HG02970 (cell line): ENCODE results near the gene PECR.
A peak's percentile ranks its signal among the peaks of the same experiment; 100 is the strongest.

Experiments
- ATAC-seq: cut with Tn5 transposase; IDR thresholded peaks from one replicate; pipeline ENCODE4 v1.9.1; 2021; ENCODE audit warnings: mild to moderate bottlenecking, moderate library complexity, moderate number of reproducible peaks; ENCODE audit not compliant: unreplicated experiment, low FRiP score

PECR gene

DNA sequence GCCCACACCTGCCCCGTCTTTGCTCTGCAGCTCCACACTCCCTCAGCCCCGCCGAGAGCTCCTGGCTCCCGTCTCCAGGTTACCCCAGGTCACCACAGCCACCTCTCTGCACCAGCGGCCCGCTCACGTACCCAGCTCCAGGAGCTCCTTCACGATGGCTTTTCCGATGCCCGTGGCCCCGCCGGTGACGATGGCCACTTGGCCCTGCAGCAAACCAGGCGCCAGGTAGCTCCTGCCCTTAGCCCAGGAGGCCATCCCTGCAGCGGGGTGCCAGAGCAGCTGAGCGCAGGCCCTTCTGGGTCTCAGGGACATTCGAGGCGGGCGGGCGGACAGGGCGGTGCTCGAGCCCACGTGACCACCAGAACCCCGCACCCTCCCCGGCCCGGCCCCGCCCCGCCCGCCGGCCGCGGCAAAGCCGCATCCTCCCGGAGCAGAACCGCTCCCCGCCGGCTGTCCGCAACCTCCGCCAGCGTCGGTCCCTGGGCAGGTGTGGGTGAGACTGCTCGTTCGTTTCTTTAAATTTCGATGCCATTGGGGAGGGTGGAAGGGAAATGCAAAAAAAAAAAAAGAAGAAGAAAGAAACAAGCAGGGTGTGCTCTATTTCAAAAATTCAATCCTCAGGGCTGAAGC is at the start of gene PECR, which contains the start of gene TMEM169:
Gene PECR, minus strand, starts transcription at position 323 of the 630 bp plus-strand sequence. Its CDS starts 68 bp downstream, at position 255.
Gene TMEM169, plus strand, starts transcription at position 433 of the 630 bp plus-strand sequence. CDS start 14,045 bp downstream, outside the sequence.
- ATAC-seq, result peak; percentile 86

DNA sequence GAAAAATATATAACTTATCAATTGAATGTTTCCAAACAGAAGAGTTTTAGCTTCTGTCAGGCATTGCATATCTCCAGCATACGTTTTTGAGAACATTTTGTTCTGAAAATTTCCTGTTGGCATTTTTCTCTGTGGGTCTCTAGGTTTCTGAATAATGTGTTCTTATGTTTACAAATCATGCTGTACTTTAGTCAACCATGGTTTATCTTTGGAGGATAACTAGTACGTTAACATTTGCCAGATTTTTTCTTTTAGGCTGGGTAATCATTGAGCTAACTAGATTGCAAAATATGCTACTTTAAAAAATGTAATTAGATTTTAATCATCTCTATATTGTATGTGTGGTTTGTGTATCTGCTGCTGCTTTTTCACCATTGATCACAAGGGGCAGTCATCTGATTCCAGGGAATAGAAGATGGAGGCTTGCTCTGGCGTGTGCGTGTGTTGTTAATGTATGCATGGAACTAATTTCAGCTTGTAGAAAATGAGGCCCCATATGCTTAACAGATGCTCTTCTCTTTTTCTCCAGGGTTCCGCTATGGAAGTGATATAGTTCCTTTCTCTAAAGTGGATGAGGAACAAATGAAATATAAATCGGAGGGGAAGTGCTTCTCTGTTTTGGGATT is 48.9 kb upstream of the PECR start:
- ATAC-seq, result no peak

DNA sequence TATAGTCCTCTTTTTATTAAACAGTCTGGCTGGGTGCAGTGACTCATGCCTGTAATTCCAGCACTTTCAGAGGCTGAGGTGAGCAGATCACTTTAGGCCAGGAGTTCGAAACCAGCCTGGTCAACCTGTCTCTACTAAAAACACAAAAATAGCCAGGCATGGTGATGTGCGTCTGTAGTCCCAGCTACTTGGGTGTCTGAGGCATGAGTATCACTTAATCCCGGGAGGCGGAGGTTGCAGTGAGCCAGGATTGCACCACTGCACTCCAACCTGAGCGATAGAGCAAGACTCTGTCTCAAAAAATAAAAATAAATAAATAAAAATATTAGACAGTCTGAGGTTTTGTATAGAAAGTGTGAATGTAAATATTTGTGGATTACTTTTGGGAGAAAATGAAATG is 45.3 kb upstream of the PECR start:
- no peak for ATAC-seq

DNA sequence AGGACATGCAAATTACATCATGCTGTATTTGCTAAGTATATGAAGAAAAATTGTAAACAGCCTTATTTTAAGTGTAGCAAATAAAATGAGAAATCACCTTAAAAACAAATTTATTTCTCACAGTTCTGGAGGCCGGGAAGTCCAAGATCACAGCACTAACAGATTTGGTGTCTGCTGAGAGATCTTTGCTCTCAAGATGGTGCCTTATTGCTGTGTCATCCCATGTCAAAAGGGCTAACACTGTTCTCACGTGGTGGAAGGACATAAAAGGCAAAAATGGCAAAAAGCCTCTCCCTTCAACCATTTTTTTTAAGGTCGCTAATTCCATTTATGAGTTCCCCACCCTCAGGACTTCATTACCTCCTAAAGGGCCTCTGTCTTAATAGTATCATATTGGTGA is 39.6 kb upstream of the PECR start:
- no peak for ATAC-seq

DNA sequence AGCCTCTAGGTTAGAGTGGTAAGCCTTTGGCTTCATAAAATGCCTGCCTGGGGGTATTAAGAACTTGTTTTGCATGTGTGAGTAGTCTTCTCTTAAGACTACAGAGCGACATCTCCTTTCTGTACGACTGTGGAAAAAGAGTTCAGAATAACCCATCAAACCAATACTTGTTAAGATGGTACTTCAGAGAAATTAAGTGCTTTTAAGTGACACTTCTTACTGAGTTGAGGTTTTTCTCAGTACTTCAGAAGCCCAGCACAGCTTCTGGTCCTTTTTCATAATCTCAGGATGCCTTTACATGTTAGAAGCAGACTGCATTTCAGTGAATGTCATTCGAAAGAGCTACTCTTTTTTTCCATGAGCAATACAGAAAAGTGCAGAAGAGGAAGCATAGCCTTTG is 38.4 kb upstream of the PECR start:
- no peak for ATAC-seq

DNA sequence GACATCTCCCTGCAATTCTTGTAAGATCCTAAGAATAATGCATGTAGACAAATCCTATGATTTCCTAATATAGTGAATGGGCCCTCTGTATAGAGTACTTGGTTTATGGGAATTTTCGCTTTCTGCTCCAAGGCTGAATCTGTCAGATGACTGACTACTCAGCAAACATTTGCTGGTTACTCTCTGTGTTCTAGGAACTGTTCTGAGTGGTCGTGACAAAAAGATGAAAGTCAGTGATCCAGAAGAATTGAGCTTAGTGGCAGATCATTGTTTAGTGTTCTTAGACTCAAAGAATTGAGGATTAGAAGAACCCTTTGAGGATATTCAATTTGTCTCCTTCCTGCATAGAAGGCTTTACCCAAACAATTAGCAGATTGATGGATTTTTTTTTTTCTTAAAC is 37.5 kb upstream of the PECR start:
- no peak for ATAC-seq

DNA sequence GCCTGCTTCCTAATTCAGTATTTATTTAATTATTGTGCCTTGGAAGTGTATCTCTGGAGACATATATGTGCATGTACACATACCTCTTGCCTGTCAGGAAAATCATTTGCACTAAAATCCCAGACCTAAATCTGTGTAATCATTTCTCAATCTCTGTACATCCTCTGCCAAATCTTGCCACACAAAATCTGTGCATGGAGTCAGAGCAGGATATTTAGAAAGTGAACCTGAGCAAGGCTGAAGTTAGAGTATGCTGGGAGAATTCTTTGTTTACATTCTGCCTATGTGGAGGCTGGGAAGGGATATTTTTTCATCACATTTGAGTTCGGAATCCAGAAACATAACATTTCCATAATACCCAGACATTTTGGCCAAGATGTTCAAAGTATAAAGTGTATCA is 36.9 kb upstream of the PECR start:
- no peak for ATAC-seq

DNA sequence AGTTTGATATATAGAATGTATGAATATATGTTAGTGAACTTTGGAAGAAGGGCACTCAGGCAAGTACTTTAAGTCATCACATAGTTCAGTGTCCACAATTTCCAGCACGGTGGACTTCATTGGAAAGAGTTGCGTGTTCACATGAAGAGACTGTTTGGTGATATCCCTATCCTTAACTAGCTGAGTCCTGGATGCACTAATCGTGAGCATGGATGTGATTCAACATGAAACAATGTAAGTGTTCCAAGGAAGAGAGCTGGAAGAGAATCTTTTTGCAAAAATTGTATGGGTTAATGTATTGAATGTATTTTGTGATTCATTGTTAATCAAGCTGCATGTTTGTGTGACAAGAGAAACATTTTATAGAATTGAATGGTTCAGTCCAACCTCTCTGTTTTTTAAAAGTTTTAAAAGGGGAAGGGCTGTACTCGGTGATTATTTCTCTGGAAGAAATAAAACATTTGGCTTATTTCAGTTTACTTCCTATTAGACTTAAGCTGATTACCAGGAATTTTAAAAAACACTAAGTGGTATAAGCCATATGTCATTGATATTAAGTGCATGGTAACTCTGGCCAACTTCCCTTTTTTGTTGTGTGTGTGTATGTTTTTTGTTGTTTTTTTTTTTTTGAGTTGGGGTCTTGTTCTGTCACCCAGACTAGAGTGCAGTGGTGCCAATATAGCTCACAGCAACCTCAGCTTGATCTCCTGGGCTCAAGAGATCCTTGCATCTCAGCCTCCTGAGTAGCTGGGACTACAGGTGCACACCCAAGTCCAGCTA is 36.1 kb upstream of the PECR start:
- ATAC-seq, result no peak

DNA sequence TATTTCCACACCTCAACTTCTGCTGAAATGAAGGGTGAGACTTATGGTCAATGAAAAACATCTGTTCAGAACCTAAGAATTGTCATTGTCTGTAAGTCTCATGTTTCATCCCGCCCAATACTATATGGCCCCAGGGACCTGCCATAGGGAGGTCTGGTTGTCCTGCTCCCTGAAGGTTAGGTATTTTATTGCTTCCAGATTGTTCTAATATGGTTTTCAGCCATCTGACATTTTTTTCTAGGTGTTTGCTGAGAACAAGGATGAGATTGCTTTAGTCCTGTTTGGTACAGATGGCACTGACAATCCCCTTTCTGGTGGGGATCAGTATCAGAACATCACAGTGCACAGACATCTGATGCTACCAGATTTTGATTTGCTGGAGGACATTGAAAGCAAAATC is 34.8 kb upstream of the PECR start:
- ATAC-seq, result no peak

DNA sequence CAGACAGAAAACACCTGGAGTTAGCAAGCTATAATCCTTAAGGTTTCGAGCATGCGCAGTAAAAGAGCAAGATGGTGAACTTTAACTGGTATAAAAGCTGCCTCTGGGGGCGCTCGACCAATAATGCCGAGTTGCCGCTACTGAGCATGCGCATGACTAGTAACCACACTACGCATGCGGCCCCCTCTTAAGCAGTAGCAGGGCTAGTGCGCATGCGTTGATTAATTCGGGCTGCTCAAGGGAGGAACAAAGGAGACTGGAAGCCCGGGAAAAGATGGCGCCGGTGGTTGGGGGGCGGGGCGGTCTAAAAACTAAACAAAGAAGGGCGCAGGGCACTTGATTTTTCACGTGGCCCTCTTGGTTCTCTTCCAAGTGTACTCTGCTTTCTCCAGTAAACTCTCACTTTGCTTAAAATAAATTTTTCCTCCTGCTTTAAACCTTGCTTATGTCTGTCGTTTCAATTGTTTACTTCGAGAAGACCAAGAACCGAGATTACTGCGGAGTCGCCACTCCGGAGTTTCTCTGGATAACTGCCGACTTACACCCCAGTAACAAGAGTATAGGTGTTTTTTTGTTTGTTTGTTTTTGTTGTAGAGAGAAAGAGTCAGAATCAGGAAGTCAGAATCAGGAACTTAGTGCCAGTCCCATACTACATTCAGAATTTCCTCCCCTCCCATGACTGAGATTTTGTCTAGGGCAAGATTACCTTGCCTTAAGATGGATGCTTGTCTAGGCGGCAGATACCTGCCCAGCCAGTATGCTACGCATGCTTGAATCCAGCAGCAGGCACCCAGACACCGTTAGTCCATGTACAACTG is 33.3 kb upstream of the PECR start:
- ATAC-seq, result peak; percentile 58

DNA sequence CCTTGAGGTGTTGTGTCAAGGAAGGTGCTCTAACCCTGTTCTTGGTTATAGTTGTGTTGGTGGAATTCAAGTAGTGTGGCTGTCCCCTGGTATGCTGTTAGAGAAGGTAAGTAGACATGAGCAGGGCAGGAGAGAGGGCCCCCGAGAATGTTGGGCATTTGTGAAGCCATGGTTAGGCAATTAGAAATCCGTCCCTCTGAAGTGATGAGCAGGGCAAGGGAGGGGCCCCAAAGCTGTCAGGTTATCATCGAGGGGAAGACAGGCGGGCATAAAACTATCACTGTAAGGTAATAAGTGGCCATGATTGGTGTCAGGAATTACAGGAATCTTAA is 32.7 kb upstream of the PECR start:
- peak; percentile 2 for ATAC-seq

DNA sequence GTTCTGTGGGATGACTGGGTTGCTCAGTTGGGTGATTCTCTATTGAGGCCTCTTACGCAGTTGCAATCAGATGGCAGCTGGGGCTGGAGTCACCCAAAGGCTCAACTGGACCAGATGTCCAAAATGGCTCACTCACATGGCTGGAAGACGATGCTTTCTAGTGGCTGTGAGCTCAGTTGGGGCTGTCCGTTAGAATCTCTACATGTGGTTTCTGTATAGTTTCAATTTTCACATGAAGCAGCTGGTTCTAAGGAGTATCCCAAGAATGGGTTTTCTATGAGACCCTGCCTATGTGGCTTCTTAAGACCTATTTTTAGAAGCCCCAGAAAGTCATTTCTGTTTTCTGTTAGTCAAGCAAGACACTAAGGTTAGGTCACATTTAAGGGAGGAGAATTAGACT is 32.0 kb upstream of the PECR start:
- peak; percentile 46 for ATAC-seq

DNA sequence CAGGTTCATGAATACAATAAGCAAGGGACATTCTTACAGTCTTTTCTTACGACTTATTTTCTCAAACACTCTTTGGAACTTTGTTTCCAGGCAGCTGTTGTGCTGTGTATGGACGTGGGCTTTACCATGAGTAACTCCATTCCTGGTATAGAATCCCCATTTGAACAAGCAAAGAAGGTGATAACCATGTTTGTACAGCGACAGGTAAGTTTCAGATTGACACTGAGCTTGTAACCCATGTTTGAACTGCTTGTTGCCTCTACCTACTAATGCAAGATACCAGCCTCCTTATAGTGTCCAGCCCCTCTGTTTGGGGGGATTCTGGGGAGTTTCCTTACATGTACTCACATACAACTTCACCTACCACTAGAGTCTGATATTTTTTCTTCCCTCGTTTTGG is 31.3 kb upstream of the PECR start:
- no peak for ATAC-seq

DNA sequence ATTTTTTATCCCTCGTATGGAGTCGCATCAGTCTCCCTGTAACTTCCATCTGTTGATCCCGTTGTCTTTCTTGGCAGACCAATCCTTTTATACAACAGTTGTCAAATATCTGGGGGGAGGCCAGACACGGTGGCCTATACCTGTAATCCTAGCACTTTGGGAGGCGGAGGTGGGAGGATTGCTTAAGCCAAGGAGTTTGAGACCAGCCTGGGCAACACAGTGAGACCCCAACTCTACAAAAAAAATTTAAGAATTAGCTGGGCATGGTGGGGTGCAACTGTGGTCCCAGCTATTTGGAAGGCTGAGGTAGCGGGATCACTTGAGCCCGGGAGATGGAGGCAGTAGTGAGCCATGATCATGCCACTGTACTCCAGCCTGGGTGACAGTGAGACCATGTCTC is 29.5 kb upstream of the PECR start:
- ATAC-seq, result no peak

DNA sequence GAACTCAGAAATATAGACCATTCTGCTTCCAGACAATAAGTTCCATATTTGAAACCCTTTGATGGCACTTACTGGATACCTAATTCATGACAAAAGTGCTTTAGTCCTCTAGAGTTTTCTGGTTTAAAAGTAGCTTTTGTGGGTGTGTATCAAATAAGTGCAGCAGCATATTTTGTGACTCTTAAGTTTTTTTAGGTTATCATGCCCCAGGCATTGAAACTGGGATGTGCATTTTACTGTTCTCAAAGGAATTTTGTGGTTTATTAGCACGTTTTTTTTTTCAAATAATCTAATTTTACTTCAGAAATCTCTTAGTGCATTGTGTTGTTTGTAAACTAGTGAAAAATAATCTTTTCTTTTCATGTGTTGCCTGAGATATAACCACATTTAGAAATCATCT is 29.0 kb upstream of the PECR start:
- ATAC-seq, result no peak

DNA sequence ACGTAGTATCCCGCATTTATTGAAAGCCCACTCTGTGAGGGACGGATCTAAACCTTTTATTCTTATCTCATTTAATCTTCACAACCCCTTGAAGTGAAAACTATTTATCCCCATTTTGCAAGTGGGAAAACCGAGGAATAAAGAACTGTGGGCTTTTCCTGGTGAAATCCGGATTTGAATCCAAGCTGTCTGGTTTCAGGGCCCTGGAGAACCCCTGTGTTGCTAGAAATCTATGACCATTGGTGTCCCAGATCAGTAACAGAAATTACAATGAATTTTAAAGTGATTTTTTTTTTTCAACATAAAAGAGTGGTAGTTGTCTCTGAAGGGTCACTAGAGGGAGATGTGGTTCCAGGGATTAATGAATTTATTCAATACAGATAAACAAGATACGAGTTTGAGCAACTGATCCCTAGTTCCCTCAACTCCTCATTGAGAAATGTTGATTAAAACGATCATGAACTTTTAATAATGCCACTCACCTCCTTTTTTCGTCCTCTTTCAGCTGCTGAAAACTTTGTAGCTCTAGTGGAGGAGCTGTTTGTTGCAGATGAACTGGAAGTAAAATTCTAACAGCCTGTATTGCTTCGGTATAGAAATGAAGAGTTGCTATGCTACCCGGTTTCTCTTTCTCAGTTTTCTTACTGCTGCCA is 28.5 kb upstream of the PECR start:
- ATAC-seq, result no peak

DNA sequence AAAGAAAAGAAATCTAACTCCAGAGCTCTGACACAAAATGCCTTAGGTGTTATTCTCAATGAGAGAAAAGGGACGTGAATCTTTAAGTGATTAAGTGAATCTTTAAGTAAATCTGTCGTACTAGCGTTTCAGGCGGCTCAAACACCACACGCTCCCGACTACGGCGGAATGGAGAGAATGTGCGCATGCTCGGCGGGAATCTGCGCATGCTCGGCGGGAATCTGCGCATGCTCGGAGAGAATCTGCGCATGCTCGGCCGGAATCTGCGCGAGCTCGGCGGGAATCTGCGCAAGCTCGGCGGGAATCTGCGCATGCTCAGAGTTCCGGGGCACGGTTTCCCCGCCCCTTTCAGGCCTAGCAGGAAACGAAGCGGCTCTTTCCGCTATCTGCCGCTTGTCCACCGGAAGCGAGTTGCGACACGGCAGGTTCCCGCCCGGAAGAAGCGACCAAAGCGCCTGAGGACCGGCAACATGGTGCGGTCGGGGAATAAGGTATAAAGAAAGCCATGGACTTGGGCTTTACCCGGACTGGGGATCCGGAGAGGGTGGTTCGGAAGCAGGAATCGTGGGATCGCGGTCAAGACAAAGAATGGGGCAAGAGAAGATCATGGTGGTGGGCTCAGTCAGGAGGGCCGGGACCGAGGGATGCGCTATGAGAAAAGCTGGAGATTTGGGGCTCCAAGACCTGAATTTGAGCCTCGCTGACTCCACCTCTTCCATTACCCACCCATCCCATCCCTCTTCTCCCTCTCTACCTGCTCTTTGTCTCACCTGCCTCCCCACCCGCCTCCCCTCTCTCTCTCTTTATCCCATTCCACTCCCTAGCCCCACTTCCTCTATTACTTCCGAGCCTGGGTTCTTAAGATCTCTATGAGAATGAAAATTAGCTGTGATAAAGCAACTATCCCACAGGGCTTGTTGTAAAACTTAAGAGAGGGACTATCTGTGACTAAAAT is 27.6 kb upstream of the PECR start, which contains the start of gene XRCC5:
Gene XRCC5, plus strand, starts transcription at position 382 of the 955 bp plus-strand sequence. Its CDS starts 89 bp downstream, at position 471.
- peak; percentile 57 for ATAC-seq

DNA sequence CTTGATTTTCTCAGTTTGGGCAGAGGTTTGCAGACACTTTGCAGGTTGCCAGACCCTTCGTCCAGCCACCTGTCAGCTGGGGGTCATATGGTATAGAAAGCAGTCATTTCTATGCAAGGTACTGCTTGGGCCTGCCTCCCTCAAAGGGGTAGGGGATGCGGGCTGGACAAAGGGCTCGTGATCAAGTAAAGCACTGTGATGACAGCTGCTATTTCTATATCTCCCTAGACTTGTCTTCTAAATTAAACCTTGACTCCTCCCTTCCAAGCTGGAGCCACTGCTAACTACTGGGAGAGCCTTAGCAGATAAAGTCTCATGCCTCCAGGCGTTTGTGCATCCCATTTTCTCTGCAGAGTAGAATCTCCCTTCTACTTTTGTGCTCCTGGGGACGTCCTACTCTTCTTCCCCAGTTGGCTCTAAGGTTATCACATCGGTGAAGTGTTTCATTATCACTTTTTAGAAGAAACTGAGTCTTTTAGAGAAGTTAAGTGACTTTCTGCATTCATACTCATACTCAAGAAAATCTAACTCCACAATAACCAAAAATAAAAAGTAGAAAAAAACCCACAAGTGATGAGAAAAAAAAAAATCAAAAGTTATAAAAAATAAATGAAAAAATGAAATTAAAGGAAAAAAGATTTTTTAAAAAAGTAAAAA is 26.8 kb upstream of the PECR start:
- ATAC-seq, result no peak

DNA sequence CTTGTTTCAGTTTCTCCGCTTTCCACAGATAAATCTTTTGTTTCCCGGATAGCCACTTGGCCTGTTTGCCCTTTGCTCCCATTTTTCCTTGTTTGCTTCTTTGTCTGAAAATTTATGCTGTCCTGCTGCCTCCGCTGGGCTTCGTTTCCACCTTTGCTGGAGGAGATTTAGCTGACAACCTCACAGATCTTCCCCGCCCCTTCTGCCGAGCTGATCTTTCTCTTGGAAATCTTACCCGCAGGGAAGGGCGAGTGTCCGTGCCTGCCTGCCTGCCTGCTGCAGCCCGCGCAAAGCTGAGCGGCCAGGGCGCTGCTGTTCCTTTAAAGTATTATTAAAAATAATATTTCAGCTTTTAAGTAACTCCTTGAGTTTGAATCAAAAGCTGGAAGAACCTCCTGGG is 26.2 kb upstream of the PECR start:
- ATAC-seq, result no peak
